GM18520 (cell line): ENCODE measurements around the gene SCAMP4.
A peak's percentile ranks its signal among the peaks of the same experiment; 100 is the strongest.

Source experiments
- ATAC-seq: cut with Tn5 transposase; IDR thresholded peaks from one replicate; pipeline ENCODE4 v1.9.1; 2021; ENCODE audit not compliant: unreplicated experiment

The SCAMP4 gene

GRCh38 chr19:1935484-1936208 lies 30.4 kb downstream of the SCAMP4 start:
- ATAC-seq, result no peak

GRCh38 chr19:1936430-1936829 lies 31.2 kb downstream of the SCAMP4 start:
- no peak for ATAC-seq

- no peak for ATAC-seq
These were observed 31.9 kb downstream of the SCAMP4 start for GRCh38 chr19:1936916-1937610.

GRCh38 chr19:1938071-1938470 lies 32.9 kb downstream of the SCAMP4 start:
- ATAC-seq, result no peak

- peak; percentile 53 for ATAC-seq
These were observed 36.2 kb downstream of the SCAMP4 start, which contains the start of gene CSNK1G2 for GRCh38 chr19:1941146-1942077. TSS of gene CSNK1G2 (plus strand) at chr19:1941172. CDS start at chr19:1969773, 28,601 bp downstream.

GRCh38 chr19:1942078-1942933 lies 37.1 kb downstream of the SCAMP4 start:
- no peak for ATAC-seq

GRCh38 chr19:1942934-1943555 lies 37.8 kb downstream of the SCAMP4 start:
- no peak for ATAC-seq

- ATAC-seq, result no peak
These were observed 38.5 kb downstream of the SCAMP4 start for GRCh38 chr19:1943661-1944087.

- no peak for ATAC-seq
These were observed 39.1 kb downstream of the SCAMP4 start for GRCh38 chr19:1944088-1944915.

GRCh38 chr19:1944916-1945561 lies 39.8 kb downstream of the SCAMP4 start:
- ATAC-seq, result no peak

GRCh38 chr19:1945899-1946298 lies 40.7 kb downstream of the SCAMP4 start:
- no peak for ATAC-seq

GRCh38 chr19:1947651-1948209 lies 42.5 kb downstream of the SCAMP4 start:
- no peak for ATAC-seq

GRCh38 chr19:1949304-1950101 lies 44.3 kb downstream of the SCAMP4 start:
- no peak for ATAC-seq

GRCh38 chr19:1950640-1951039 lies 45.4 kb downstream of the SCAMP4 start:
- ATAC-seq, result no peak

GRCh38 chr19:1952635-1953034 lies 47.4 kb downstream of the SCAMP4 start:
- ATAC-seq, result no peak

- no peak for ATAC-seq
These were observed 47.8 kb downstream of the SCAMP4 start for GRCh38 chr19:1953037-1953436.

- no peak for ATAC-seq
These were observed 48.4 kb downstream of the SCAMP4 start for GRCh38 chr19:1953441-1954094.
